Measurements from ENCODE around the gene TTC6.

TTC6 gene

DNA sequence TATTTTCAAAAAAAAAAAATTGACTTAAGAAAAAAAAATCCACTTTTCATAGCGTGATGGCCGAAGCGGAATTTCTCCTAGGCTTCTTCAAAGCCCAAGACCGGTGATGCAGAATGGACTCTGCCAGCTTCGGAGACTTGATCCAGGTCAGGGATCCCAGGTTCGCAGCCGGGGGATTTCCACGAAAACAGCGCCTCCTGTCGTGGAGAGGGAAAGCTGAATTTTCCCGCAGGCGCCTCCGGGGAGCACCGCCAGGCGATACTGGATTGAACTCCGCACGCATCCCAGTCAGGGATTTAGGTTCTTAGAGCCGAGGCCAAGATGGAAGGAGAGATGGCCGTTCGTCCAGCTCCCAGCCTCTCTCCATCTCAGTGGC, 2.1 kb downstream of the TTC6 start:
- no peak for DNase-seq (ENCODE audit: low spot score)

DNA sequence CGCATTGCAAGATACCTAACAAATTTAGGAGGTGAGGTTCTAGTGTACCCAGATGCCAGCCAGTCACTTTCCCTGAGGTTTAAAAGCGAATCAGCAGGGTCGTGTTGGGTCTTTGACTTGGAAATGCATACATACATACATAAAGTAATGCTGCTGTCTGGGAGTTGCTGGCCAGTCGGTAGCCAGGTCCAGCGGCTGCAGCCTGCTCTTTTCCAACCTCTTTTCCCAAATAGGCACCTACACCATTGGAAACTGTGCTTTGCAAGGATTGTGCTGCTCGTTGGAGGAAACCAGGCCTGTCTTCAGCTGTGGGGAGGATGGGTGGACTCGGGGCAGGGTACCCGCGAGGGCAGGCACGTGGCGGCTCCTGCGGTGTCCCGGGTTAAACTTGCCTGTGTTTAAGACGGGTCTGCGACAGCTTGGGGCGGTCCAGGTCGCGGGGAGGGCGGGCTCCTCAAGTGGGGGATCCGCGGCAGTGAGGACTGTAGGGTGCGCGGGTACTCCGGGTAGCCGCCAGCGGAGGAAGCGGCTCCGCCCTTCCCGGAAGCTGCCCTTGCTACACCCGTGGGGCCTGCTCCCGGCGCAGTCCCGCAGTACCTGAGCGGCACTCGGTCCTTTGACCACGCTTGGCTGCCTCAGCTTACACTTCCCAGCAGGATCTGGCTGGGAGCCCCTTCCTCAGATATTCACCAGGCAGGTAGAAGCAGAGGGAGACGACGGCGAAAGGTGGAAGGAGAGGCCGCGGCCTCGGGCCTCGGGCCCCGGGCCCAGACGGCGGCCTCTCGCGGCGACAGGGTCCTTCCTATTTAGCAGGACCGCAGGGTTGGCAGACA, 2.7 kb downstream of the TTC6 start:
- no peak for DNase-seq (ENCODE audit: low spot score)

DNA sequence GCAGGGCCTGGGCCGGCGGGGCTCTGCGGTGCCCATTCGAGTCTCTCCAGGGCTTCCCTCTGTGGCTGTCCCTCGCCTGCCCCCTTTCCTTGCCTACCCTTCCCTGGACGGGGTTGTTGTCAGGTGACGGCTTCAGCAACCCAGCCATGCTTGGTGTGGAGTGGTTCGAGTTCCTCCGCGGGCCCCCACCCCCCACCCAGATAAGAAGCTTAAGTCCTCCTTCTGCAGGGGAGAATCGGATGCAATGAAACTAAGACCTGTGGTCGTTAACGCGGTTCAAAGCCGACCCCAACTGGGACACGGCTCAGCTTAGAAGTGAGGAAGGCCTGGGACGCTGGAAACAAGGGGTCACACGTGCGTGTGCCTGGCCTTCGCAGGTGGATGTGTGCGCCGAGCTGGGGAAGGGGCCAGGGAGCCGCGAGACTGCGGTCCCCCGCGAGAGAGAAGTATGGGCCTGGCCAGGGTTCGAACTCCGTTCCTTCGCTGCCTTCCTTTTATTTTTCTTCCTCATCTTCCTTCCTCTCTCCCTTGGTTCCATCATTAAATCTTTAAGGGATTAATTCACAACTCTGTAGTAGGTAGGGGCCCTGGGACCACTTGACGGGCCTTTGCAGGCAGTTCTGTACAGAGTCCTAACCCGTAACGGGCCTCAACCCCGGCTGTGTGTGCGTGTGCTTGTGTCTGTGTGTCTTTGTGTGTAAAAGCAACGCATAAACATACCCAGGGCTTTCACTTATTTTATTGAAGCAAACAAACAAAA, 3.5 kb downstream of the TTC6 start:
- DNase-seq (ENCODE audit: low spot score) = no peak

DNA sequence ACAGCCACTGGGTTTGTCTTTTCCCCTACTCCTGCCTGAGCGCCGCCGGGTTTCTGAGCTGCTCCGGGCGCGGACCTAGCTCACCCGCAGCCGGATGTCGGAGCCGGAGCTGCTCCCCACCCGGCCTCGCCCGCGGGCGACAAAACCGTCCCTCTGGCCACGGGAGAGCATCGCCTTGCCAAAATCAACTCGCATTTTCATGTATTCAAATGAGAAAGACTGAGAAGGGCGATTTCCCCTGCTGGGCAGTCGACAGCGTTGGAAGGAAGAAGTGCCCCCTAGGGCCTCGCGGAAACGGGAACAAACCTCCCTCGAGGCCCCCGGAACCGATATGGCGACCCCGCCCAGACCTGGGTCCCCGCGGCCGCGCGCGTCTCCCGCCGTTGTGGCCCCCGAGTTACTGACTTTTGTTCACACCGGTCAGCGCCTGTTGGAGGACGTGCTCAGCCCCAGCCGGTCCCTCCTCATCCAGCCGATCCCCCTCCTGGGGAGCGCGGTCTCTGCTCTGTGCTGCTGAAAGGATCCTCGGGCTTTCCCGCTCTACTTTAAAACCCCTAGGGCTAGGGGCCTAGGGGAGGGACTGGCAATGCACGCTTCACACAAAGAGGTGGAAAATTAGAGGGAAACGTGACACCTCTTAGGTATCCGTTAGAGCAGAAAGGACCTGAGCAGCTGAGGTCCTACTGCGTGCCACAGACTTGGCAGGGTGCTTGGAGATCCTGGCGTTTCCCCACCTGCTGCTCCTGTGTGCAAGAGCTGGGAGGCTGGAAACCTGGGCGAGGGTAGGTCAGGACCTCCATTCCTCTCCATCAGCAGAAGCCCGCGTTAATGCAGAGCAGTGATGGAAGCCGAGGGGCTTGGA, 4.3 kb downstream of the TTC6 start:
- DNase-seq (ENCODE audit: low spot score) = no peak

DNA sequence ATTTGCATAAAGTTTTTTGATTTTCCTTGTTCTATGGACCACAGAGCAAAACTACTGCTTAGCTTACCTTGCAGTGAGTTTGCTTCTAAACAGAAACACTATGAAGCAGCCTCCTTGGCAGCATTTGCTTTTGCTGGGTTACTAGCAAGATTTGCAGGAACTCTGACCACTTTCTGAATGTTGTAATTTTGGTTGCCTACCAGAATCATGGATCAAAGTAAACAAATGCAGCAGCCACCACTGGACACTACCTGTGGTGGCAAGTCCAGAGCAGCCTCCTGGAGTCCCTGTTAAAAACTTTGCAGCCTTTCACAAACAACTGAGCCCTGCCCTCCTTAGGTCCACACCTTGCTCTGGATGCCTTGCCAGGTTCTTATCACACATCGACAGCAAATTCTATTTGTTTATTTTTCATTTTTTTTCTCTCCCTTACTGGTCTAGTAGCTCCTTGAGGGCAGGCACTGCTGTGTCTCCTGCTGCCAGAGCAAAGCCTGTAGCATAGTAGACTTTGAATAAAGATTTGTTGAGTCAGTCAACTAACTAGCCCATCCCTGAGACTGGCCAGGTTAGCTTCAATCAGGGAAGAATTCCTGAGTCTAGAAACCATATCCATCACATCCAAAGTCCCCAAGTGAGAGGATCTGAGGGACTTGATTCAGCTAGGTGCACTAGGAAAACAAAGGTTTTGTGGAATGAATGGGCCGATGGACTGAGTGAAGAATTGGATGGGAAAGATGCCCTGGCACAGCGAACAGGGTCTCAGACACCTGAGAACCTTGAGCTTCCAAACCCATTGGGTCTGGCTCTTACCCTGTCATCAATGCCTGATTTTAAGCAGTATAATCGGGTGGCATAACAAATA, 5.7 kb downstream of the TTC6 start:
- DNase-seq (ENCODE audit: low spot score) = no peak

DNA sequence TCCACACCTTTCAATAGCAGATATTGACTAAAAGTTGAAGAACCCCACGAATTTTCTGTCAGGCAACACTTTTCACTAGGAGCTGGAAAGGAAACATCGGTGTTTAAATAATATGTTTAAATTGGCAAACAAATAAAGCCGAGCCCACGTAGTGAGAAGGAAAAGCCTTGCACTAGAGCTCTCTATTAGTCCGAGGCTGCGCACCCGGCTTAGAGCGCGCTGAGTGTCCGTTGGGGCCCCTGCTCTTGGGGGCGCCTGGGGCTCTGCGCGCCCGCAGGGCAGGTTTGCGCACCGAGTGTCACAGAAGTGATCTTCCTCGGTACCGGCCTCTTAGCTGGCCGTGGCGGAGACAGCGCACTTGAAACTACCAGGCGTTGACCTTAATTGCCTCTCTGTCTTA, 6.4 kb downstream of the TTC6 start:
- DNase-seq (ENCODE audit: low spot score) = no peak

DNA sequence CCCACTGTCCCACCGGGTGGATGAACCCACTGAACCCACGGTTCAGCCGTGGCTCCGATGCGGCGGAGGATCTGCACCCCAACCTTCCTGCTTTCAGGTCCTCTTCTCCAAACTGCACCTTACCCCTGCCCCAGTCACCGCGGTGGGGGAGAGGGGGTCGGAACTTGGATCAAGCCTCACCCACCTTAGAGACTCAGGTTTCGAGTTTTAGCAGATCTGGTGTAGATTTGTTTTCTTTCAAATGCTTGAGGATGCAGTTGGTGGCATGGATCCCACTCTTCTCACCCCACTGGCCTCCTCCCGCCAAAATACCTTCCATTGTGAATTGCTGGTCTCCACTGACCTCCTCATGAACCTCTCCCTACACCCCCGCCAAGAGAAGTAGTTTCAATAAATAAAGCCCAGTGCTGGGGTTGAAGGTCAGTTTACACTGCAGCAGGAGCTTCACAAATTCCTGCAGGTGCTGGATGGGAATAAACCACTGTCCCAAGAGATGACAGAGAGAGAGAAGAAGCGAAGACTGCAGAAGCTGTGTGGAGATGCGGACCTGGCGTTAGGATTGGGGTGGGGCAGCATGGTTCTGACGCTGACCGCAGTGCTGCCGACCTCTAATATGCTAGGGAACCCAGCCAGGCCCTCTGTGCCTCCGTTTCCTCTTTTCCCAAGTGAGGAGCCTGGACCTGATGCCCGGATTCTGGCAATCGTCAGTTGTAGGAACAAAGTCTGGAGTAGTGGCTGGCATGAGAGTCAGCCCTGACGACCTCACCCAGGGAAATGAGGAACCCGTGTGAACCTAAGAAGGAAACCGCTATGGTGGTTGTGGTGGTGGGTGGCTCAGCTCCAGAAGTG, 7.4 kb downstream of the TTC6 start:
- no peak for DNase-seq (ENCODE audit: low spot score)

DNA sequence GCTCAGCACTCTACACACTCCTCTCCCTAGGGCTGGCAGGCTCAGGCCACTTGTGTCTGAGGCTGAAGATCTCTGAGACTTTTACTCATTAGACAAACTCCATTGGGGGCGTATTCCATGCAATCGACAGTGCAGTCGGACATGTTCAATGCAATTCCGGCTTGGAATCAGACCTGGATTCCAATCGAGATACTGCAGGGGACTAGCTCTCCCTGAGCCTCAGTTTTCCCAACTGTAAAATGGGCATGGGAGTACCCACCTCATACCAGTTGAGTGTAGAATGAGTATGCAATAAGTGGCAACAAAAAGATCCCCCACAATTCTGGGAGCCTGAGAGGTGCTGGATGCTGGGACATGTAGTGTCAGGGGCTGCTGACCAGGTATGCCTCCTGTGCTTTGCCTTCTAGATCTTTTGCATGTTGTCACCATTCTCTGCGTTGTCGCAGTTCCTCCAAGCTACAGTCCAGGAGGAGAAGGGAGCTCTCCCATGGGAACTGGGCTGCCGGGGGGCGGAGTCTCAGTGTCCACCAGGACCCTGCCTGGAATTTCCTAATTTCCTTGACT, 8.3 kb downstream of the TTC6 start:
- DNase-seq (ENCODE audit: low spot score) = no peak

DNA sequence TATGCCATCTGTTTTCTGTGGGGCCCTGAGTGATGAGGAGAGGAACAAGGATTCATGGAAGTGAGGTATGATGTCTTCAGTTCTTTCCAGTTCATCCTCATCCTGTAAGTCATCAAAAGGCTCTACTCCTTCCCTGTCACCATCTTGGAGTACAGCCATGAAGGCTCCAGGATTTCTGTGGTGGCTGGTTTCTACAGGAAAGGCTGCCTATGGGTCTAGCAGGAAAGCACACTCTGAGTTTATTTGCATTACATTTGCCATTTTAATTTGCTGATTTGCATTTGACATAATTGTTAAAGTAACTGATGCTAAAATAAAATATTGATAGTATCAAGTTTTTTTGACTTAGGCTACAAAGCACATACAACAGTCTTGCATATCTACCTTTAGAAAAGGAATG, 11.2 kb downstream of the TTC6 start:
- no peak for DNase-seq (ENCODE audit: low spot score)

DNA sequence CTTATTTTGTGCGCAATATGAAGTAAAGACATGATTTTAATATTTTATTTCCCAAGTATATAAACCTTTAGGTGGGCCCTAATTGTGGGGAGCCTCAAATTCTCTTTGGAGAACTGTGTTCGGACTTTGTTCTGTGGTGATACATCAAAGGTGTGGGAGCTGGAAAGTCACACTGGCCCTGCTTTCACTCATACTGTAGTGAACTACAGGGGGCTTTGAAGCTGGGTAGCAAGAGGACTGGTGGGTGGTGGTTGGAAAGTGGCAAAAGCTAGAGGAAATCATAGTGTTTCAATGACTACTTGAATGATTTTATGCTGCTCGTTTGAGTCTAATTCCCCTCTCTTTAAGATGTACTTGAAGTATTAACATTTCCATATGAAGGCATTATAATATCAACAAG, 13.2 kb downstream of the TTC6 start:
- no peak for DNase-seq (ENCODE audit: low spot score)

DNA sequence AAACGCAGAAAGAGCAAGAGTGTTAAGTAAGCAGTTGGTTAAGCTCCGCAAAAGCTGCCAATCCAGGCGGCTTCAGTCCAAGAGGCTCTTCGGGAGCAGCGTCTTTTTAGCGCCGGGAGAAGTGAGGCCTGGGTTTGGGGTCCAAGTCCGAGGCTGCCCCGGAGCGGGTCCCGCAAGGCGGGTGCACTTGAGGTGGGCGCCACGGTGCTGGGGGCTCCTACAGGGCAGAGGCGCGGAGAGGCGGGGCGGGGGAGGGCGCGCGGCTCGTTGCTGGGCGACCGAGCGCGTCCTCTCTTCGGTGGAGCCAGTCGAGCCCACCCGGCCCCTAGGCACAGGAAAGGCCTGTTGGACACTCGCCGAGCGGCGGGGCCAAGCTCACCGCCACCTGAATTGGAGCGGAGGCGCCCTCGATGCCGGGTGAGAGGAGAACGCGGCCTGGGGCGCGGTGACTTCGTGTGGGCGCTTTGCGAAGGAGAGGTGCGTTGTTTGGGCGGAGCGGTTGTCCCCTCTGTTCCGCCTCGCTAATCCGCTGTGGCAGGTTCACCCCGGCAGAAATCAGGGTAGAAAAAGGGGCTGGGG, 15.6 kb downstream of the TTC6 start:
- no peak for DNase-seq (ENCODE audit: low spot score)

DNA sequence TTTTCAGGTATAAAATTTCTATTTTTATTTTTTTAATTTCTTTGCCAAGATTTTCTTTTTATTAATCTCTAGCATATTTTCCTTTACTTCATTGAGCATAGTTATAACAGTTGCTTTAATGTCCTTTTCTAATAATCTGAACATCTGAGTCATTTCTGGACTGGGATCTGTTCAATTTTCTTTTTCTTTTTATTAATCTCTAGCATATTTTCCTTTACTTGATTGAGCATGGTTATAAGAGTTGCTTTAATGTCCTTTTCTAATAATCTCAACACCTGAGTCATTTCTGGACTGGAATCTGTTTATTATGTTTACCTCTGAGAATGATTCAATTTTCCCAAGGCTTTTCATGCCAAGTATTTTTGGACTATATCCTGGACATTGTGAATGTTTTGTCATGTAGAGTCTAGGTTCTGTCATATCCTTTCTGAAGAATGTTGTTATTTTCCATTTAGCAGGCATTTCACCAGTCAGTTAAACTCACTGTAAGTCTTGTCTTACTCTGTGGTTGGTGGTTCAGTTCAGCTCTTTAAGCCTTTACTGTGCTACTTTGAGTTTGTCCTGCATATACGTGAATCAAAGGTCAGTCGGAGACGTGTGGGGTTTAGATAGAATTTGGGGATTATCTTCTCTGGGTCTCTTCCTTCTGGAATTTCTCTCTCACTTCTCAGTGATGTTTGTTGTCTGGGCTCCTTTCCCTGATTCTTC, 20.3 kb downstream of the TTC6 start:
- no peak for DNase-seq (ENCODE audit: low spot score)

DNA sequence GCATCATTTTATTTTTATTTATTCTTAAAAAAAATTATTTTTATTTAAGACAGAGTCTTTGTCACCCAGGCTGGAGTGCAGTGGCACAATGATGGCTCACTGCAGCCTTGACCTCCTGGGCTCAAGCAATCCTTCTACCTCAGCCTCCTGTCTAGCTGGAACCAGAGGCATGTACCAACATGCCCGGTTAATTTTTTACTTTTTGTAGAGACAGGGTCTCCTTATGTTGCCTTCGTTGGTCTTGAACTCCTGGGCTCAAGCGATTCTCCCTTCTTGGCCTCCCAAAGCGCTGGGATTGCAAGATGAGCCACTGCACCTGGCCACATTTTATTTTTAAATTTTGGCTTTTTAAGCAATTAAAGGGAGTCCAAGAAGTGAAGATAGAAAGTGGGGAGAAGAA, 21.4 kb downstream of the TTC6 start:
- no peak for DNase-seq (ENCODE audit: low spot score)

DNA sequence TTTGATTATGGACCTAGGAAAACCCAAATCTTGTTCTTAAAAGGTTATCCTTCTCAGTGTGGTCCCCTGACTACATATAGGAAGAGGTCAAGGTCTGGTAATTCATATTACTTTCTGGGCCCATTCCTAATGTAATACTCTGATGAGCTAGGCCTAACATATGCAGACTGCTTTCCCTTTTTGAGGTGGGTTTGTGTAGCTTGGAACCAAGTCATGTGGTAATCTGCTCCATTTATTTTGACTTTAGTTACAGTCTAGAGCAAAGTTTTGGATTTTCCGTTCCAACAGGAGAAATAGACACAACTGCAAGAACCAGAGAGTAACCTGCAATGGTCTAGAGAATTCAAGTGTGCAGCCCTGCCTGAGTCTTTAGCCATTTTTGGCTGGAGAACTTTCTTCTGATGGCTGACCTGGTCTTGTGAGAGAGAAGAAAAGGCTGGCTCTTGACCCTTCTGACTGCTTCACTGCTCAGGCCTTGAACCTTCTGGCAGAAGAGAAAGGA, 22.5 kb downstream of the TTC6 start:
- no peak for DNase-seq (ENCODE audit: low spot score)

DNA sequence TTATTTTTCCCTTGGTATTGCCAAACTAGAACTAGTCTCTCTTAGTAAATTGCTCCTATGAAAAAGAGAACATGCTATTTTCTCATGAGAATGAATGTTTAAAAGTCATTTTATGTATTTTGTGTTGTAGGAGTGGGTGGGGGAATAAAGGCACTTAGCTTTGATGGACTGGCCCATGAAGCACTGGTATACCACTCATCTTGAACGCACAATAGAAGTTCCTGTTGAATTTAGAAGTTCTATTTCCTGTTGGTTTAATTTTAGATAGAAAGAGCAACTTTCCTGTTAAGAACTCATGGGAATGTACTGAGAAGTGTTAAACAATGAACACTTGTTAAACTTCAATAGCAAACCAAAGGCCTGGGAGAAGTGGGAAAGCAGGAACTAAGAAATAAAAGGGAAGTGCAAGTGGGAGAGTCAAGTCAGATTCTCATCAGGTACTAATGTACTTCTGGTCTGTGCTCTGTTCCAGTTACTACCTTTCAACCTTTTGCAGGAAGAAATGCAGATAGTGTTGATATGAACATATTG, 23.1 kb downstream of the TTC6 start:
- DNase-seq (ENCODE audit: low spot score) = no peak

DNA sequence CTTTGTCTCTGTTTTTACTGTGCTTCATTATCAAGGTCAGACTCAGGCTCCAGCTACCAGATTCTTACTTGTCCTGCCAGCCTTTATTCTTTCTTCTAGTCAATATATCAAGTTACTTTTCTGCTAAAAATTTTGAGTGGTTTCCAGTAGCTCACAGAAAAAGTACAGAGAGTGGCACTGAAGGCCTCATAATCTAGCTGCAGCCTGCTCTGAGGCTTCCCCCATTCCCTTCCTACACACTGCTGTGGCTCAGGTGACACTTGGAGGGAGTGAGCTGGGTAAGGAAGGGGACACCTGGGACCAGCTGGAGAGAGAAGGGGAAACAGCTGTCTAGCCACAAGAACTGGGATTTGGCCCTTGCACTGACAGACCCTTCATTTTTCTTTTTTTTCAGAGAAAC, 25.4 kb downstream of the TTC6 start:
- DNase-seq (ENCODE audit: low spot score) = no peak

DNA sequence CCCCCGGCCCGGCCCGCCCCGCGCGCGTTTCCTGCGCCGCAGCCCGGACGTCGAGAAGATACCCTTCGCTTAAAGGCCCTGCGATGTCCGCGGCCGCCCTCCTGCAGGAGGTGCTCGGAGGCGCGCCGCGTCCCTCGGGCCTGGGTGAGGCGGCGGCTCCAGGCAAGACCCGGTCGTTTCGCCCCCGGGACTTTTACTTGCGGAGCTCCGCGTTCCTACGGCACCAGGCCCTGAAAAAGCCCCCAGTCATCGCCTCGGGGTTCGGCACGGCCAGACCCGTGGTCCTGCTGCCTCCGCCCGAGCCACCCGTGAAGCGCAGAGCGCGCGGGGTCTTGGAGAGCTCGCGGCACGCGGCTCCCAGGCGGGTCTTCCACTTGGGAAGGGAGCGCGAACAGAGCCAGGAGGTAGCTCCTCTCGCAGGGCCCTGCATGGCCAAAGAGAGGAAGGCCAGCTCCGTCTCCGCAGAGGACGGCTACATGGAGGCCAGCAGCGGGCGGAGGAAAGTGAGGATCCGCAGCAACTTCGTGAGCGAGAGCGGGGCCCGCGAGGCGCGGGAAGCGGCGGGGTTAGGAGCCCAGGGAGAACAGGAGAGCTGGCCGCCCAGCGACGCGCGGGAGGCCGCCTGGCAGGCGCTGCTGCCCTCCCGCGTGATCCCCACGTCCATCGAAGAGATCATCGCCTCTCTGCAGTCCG, 26.9 kb downstream of the TTC6 start:
- DNase-seq (ENCODE audit: low spot score) = no peak

DNA sequence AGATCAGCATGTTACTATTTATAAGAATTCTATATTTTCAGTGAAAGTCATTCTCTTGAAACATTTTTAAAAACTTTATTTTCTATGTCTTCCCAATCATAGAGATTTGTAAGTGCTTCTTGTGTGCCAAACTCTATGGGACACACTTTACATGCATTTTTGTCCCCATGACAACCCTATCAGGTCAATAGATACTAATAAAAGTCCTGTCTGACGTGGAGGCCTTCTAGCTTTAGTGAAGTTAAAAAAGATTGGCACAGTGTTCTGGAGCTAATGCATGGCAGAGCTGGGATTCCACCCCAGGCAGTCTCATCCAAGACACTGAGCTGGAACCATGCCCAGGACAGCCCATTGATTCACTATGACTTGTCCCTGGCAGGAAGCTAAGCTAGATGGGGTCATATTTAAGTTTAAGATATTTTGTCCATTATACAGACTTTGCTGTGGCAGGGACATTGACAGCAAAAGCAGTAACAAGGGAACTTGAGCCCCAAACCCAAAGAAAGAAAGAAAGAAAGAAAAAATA, 28.1 kb downstream of the TTC6 start:
- DNase-seq (ENCODE audit: low spot score) = no peak

Measured in SW480 (cell line).